Ovary (tissue), 9 donors: ENCODE data around the gene ALLC. TPM values are rescaled to one million over a fixed set of nuclear protein-coding genes. Genes with fewer than 3 reads are reported as not detected.

Experiments used
- DNase-seq, 5 donors: peaks; one replicate each; pipeline ENCODE4 v3.0.0-alpha.2; 2019 to 2020
- H3K27ac ChIP-seq, 2 donors: fragments of 200-600 bp; one replicate each; pipeline versions ENCODE4 v1.5.1 to v1.8.0; 2019 to 2022
- H3K27me3 ChIP-seq: fragments of 200-600 bp; one replicate; pipeline ENCODE4 v1.8.0; 2022
- H3K36me3 ChIP-seq: fragments of 200-600 bp; sonication (generic); one replicate; pipeline ENCODE4 v1.5.1; 2019
- H3K4me1 ChIP-seq: one replicate; pipeline ENCODE4 v1.8.1; 2013; ENCODE audit warnings: mild to moderate bottlenecking, moderate library complexity; ENCODE audit not compliant: insufficient read depth
- H3K4me3 ChIP-seq: fragments of 200-600 bp; sonication (generic); one replicate; pipeline ENCODE4 v1.5.1; 2017
- H3K9me3 ChIP-seq, 2 donors: fragments of 200-600 bp in 1 of 2; sonication (generic) in 1 of 2; one replicate each; pipeline versions ENCODE4 v1.5.1 to v1.8.1; 2013 to 2019; ENCODE audit warnings: mild to moderate bottlenecking in 1 of 2, moderate library complexity in 1 of 2
- CTCF ChIP-seq, 3 donors: fragments of 450-650 bp in 2 of 3; fragments of 200-600 bp in 1 of 3; IDR thresholded peaks; one replicate each; pipeline versions ENCODE4 v1.5.1 to v1.8.0; 2016 to 2022; ENCODE audit warnings: antibody characterized with exemption in 3 of 3, mild to moderate bottlenecking in 1 of 3
- POLR2A ChIP-seq: fragments of 450-650 bp; IDR thresholded peaks from one replicate; pipeline ENCODE4 v1.6.1; 2017; ENCODE audit warnings: antibody characterized with exemption, mild to moderate bottlenecking, moderate library complexity
- WGBS, 3 donors: extraction: QIAGEN DNeasy Blood & Tissue Kit in 1 of 3; methylation state at CpG; one replicate each; pipeline versions ENCODE4 v1.1.5 to v1.1.7; 2013 to 2017; 5-methylcytosine and 5-hydroxymethylcytosine counted together
- intact Hi-C, 4 donors: fragments of 100-400 bp; cut with DNase I; formaldehyde crosslinking; loops; one replicate each; pipeline versions ENCODE4 v1.11.0 to v1.15.1; 2022 to 2023
- polyA plus RNA-seq, 2 donors: library from polyadenylated mRNA; stranded (reverse); fragments of 200-250 nt in 1 of 2; fragments of 350-450 nt in 1 of 2; fragmentation: Illumina TruSeq in 1 of 2; extraction: RNeasy Lipid Tissue Mini Kit (QIAGEN cat#74804) in 1 of 2; gene quantifications; one replicate each; pipeline ENCODE4 v1.2.3, GENCODE V29; 2013 to 2014
- small RNA-seq: library from RNA; depleted of rRNA; stranded (forward); fragments of <200 nt; gene quantifications from one replicate; pipeline ENCODE3, GENCODE V24; 2016
- total RNA-seq, 7 donors: library from RNA; depleted of rRNA in 2 of 7; stranded (reverse); fragments of >200 nt in 2 of 7; fragmentation: NEBNext Ultra II Directional in 3 of 7; extraction: Animal tissue kit (Norgen Biotek cat#: 25700) in 3 of 7; gene quantifications; one replicate each; pipeline versions ENCODE4 v1.1.0 to v1.2.4, GENCODE V29; 2016 to 2023
- donor health status: DM: no; HTN: no; CAD: no; lungs with moderate emphysema.
- donor health status: DM: no; HTN: no; CAD: no.
- donor health status: Bipolar disorder and iron deficiency.
- donor health status: DM: yes; HTN: yes; CAD: no.
- donor health status: DM: no; HTN: no; CAD: no.
- donor health status: DM: yes; HTN: yes; CAD: no.

ALLC gene
- total and polyA plus RNA-seq, 9 donors, result 0.20 to 1.2 (median 0.76) TPM; not detected in 5

- Histone ChIP-seq H3K36me3 (no peaks in the 10 kb centered on the region), H3K9me3 (no peaks in the 10 kb centered on the region), H3K27ac (no peak overlapping the region), H3K4me1 (peaks cover 1% of the 10 kb centered on the region), H3K27me3 (no peaks in the 10 kb centered on the region), H3K4me3 (no peak overlapping the region)
- TF ChIP-seq POLR2A, result no peak
- no peak for TF ChIP-seq CTCF (IDR thresholded peaks at IDR 0.05)
- WGBS, 3 donors, result 46 to 60% (median 53%) methylated on average over 5 of the region's 5 CpGs
- DNase-seq, result no peak
- intact Hi-C loops, result no loop called here
Observed at GRCh38 chr2:3751806-3752205, 93.8 kb downstream of the ALLC start.

Small RNAs within 50 kb of the gene (small RNA-seq; reads per million reads assigned to genes)
- not detected for gene TMSB4XP2

Other genes starting within 250 kb of the ALLC start
- 10 to 100 TPM; 35.9 to 59.3 (median 46.3) TPM for gene ADI1, start 138.7 kb upstream of the ALLC start, total RNA-seq
- gene ADI1, start 138.7 kb upstream of the ALLC start, polyA plus RNA-seq, result 10 to 100 TPM; 67.4 to 77.2 TPM
- 10 to 100 TPM; 10.3 to 23.9 (median 18.1) TPM for gene RNASEH1, start 99.9 kb upstream of the ALLC start, total RNA-seq
- gene RNASEH1, start 99.9 kb upstream of the ALLC start, polyA plus RNA-seq, result 10 to 100 TPM; 14.0 to 15.9 TPM
- over 10,000 TPM in 1 of 7 donors, 1,000 to 10,000 TPM in 6; 2,415 to 11,755 (median 2,627) TPM for gene RPS7, start 82.9 kb upstream of the ALLC start, total RNA-seq
- gene RPS7, start 82.9 kb upstream of the ALLC start, polyA plus RNA-seq, result 1,000 to 10,000 TPM; 1,753 to 4,871 TPM
- 10 to 100 TPM; 16.7 to 99.0 (median 59.9) TPM for gene COLEC11, start 63.1 kb upstream of the ALLC start, total RNA-seq
- gene COLEC11, start 63.1 kb upstream of the ALLC start, polyA plus RNA-seq, result 100 to 1,000 TPM in 1 of 2 donors, 10 to 100 TPM in 1; 19.5 to 187 TPM
- under 1 TPM in 2 of 7 donors, not detected in 5; 0.11 to 0.95 TPM for gene DCDC2C, start 45.4 kb downstream of the ALLC start, total RNA-seq
- under 1 TPM in 1 of 2 donors, not detected in 1; 0.42 TPM for gene DCDC2C, start 45.4 kb downstream of the ALLC start, polyA plus RNA-seq